IMR-90 (cell line): Measurements from ENCODE around the gene SLCO1B1. TPM values are rescaled to one million over a fixed set of nuclear protein-coding genes. Genes with fewer than 3 reads are reported as not detected.

Experiments
- ATAC-seq: fragments of 200-7000 bp; cut with Tn5 transposase; 2 replicates; pipeline ENCODE4 v1.9.1; 2020; ENCODE audit warnings: low read depth, mild to moderate bottlenecking, moderate library complexity
- BruUV-seq: library from RNA; stranded (reverse); fragments of 400-500 nt; replicated peaks from 2 replicates; lab custom pipeline; 2021; lab: Mats Ljungman, UMichigan
- CTCF ChIA-PET: fragments of 300-600 bp; formaldehyde crosslinking; extraction: SDS; loops from one replicate; lab custom pipeline; 2021; ENCODE audit warnings: antibody characterized with exemption; lab: Yijun Ruan, JAX
- POLR2A ChIA-PET: fragments of 300-600 bp; sonication (Branson Sonifier 250); formaldehyde crosslinking; loops from one replicate; lab custom pipeline; 2022; ENCODE audit warnings: antibody characterized with exemption; ENCODE audit not compliant: unreplicated experiment; lab: Charles Lee
- DNase-seq: peaks from one replicate; pipeline ENCODE4 v3.0.0; 2013
- H2AFZ ChIP-seq: replicated peaks from 2 replicates; pipeline ENCODE3; 2013; ENCODE audit warnings: low read length, mild to moderate bottlenecking; ENCODE audit not compliant: poor library complexity
- H2AK5ac ChIP-seq: 2 replicates; pipeline ENCODE4 v1.6.1; 2013; ENCODE audit warnings: low read depth, low read length, inconsistent platforms
- H2AK9ac ChIP-seq: replicated peaks from 2 replicates; pipeline ENCODE3; 2013; ENCODE audit warnings: mild to moderate bottlenecking, low read depth, low read length, moderate library complexity; ENCODE audit not compliant: poor library complexity
- H2BK120ac ChIP-seq: 2 replicates; pipeline ENCODE4 v1.6.1; 2013; ENCODE audit warnings: low read depth, low read length, inconsistent platforms
- H2BK15ac ChIP-seq: 3 replicates; pipeline ENCODE4 v1.6.1; 2013; ENCODE audit warnings: low read depth, low read length, inconsistent platforms
- H2BK20ac ChIP-seq: 2 replicates; pipeline ENCODE4 v1.6.1; 2013; ENCODE audit warnings: low read depth, mild to moderate bottlenecking, inconsistent platforms, low read length, moderate library complexity
- H2BK5ac ChIP-seq: 2 replicates; pipeline ENCODE4 v1.6.1; 2013; ENCODE audit warnings: mild to moderate bottlenecking, low read depth, low read length, inconsistent platforms; ENCODE audit not compliant: poor library complexity, severe bottlenecking
- H3K14ac ChIP-seq: replicated peaks from 2 replicates; pipeline ENCODE4 v1.6.1; 2013; ENCODE audit warnings: low read depth, low read length, inconsistent platforms
- H3K18ac ChIP-seq: 2 replicates; pipeline ENCODE4 v1.6.1; 2013; ENCODE audit warnings: low read depth, low read length, control low read depth
- H3K23ac ChIP-seq: 2 replicates; pipeline ENCODE4 v1.6.1; 2013; ENCODE audit warnings: low read depth, low read length, inconsistent platforms
- H3K27ac ChIP-seq: 2 replicates; pipeline ENCODE4 v1.5.1; 2013; ENCODE audit warnings: mild to moderate bottlenecking, control low read depth, low read length; ENCODE audit not compliant: insufficient read depth
- H3K27me3 ChIP-seq: 2 replicates; pipeline ENCODE4 v1.6.1; 2013; ENCODE audit warnings: low read length; ENCODE audit not compliant: control insufficient read depth, insufficient read depth
- H3K36me3 ChIP-seq: 2 replicates; pipeline ENCODE4 v1.6.1; 2013; ENCODE audit warnings: low read length, mixed read lengths; ENCODE audit not compliant: control insufficient read depth, insufficient read depth
- H3K4ac ChIP-seq: 2 replicates; pipeline ENCODE4 v1.6.1; 2013; ENCODE audit warnings: low read depth, low read length, inconsistent platforms
- H3K4me1 ChIP-seq: 2 replicates; pipeline ENCODE4 v1.6.1; 2013; ENCODE audit warnings: low read length, mixed read lengths; ENCODE audit not compliant: control insufficient read depth, insufficient read depth
- H3K4me2 ChIP-seq: 2 replicates; pipeline ENCODE4 v1.6.1; 2013; ENCODE audit warnings: low read depth, mild to moderate bottlenecking, control low read depth, low read length, moderate library complexity
- H3K4me3 ChIP-seq: 2 replicates; pipeline ENCODE4 v1.5.1; 2013; ENCODE audit warnings: low read depth, mild to moderate bottlenecking, control low read depth, low read length, moderate library complexity; ENCODE audit not compliant: insufficient read depth
- H3K56ac ChIP-seq: 2 replicates; pipeline ENCODE4 v1.6.1; 2013; ENCODE audit warnings: low read length, inconsistent platforms; ENCODE audit not compliant: insufficient read depth; ENCODE audit errors: extremely low read depth
- H3K79me1 ChIP-seq, 2 experiments: 2 replicates each; pipeline ENCODE4 v1.6.1; 2013; ENCODE audit warnings: low read length in 2 of 2, inconsistent platforms in 1 of 2, low read depth in 1 of 2
- H3K9ac ChIP-seq: 2 replicates; pipeline ENCODE4 v1.6.1; 2013; ENCODE audit warnings: low read depth, low read length, control low read depth
- H3K9me1 ChIP-seq: 2 replicates; pipeline ENCODE4 v1.6.1; 2013; ENCODE audit warnings: low read length, inconsistent platforms; ENCODE audit not compliant: insufficient read depth
- H3K9me3 ChIP-seq: 2 replicates; pipeline ENCODE4 v1.6.1; 2013; ENCODE audit warnings: low read length; ENCODE audit not compliant: control insufficient read depth, insufficient read depth
- H4K20me1 ChIP-seq: 2 replicates; pipeline ENCODE4 v1.6.1; 2013; ENCODE audit warnings: low read length, inconsistent platforms; ENCODE audit not compliant: insufficient read depth
- H4K5ac ChIP-seq: 2 replicates; pipeline ENCODE4 v1.6.1; 2013; ENCODE audit warnings: mild to moderate bottlenecking, low read depth, low read length, control low read depth
- H4K8ac ChIP-seq, 2 experiments: 2 replicates each; pipeline ENCODE4 v1.6.1; 2013; ENCODE audit warnings: low read depth in 2 of 2, low read length in 2 of 2, control low read depth in 1 of 2, inconsistent platforms in 1 of 2
- H4K91ac ChIP-seq: 2 replicates; pipeline ENCODE4 v1.6.1; 2013; ENCODE audit warnings: low read depth, low read length, inconsistent platforms; ENCODE audit not compliant: insufficient read depth
- BHLHE40 ChIP-seq: fragments of 150-350 bp; IDR thresholded peaks from 2 replicates; pipeline ENCODE4 v1.6.1; 2016; ENCODE audit warnings: mild to moderate bottlenecking, low read depth, low read length
- CEBPB ChIP-seq: IDR thresholded peaks from 2 replicates; pipeline ENCODE4 v1.6.1; 2012; ENCODE audit warnings: low read depth, low read length, improper control_type of control experiment
- CTCF ChIP-seq: conservative IDR thresholded peaks from 2 replicates; pipeline ENCODE4 v1.5.1; 2012; ENCODE audit warnings: mild to moderate bottlenecking, low read depth, low read length, improper control_type of control experiment
- ELK1 ChIP-seq: fragments of 150-350 bp; IDR thresholded peaks from 2 replicates; pipeline ENCODE4 v1.6.1; 2016; ENCODE audit warnings: low read depth, mild to moderate bottlenecking, low read length, moderate library complexity, borderline replicate concordance
- FOS ChIP-seq: fragments of 150-350 bp; IDR thresholded peaks from 2 replicates; pipeline ENCODE4 v1.6.1; 2016; ENCODE audit warnings: low read depth, low read length
- MXI1 ChIP-seq: IDR thresholded peaks from 2 replicates; pipeline ENCODE4 v1.6.1; 2012; ENCODE audit warnings: low read depth, mild to moderate bottlenecking, low read length, moderate library complexity, borderline replicate concordance
- RFX5 ChIP-seq: IDR thresholded peaks from 2 replicates; pipeline ENCODE4 v1.8.0; 2012; ENCODE audit warnings: low read depth, mild to moderate bottlenecking, low read length, moderate library complexity
- SMC3 ChIP-seq: fragments of 150-350 bp; IDR thresholded peaks from 2 replicates; pipeline ENCODE4 v1.6.1; 2016; ENCODE audit warnings: low read depth, mild to moderate bottlenecking, antibody characterized with exemption, low read length, moderate library complexity
- USF2 ChIP-seq: fragments of 150-350 bp; IDR thresholded peaks from 2 replicates; pipeline ENCODE4 v1.6.1; 2017; ENCODE audit warnings: mild to moderate bottlenecking, antibody characterized with exemption, low read length, low read depth
- WGBS, 2 experiments: methylation state at CpG; one replicate each; pipeline versions ENCODE4 v1.1.5 to v1.1.7; 2013; ENCODE audit warnings: missing lambda C conversion rate in 2 of 2; ENCODE audit not compliant: insufficient read length in 1 of 2; ENCODE audit errors: extremely low coverage in 2 of 2; 5-methylcytosine and 5-hydroxymethylcytosine counted together
- dilution Hi-C: fragments of 300-500 bp; cut with HindIII; formaldehyde crosslinking; loops from one replicate; pipeline ENCODE4 v1.14.3; 2018; ENCODE audit warnings: low sequenced_read_pairs; ENCODE audit not compliant: unreplicated experiment
- in situ Hi-C: fragments of 300-500 bp; cut with MboI; formaldehyde crosslinking; loops from 3 replicates; pipeline ENCODE4 v1.14.3; 2019; ENCODE audit warnings: low sequenced_read_pairs, inconsistent platforms, mixed read lengths
- intact Hi-C: fragments of 100-400 bp; cut with micrococcal nuclease; formaldehyde crosslinking; loops from 2 replicates; pipeline ENCODE4 v1.10.0; 2022
- polyA plus RNA-seq, 3 experiments: library from polyadenylated mRNA; depleted of rRNA; stranded (reverse); fragments of >200 nt; gene quantifications; 2 replicates each; pipeline ENCODE4 v1.2.3, GENCODE V29; 2012; ENCODE audit warnings: low replicate concordance in 1 of 3
- total RNA-seq: library from RNA; depleted of rRNA; stranded (reverse); fragments of >200 nt; gene quantifications from 2 replicates; pipeline ENCODE4 v1.2.3, GENCODE V29; 2012

SLCO1B1 gene
- total and polyA plus RNA-seq, 2 of the 4 experiments (the other 2 are of a cell fraction) = not detected

- DNase-seq (no peak), ATAC-seq (no peak)
- no peak overlapping the region for H2AK9ac ChIP-seq
- WGBS, 2 experiments = no CpG with 5 or more reads among the region's 2 CpGs
- TF ChIP-seq MXI1 (no peak), ELK1 (no peak), BHLHE40 (no peak), CTCF (no peak), SMC3 (no peak), USF2 (no peak), CEBPB (no peak), FOS (no peak), RFX5 (no peak)
- H3K18ac ChIP-seq = no peak overlapping the region
- H3K23ac ChIP-seq = no peak overlapping the region
- H2AK5ac ChIP-seq = no peak overlapping the region
- H3K9ac ChIP-seq = no peak overlapping the region
- H3K79me1 ChIP-seq = no peaks in the 10 kb centered on the region
- dilution Hi-C loops (no loop called here), intact Hi-C loops (no loop called here), in situ Hi-C loops (no loop called here)
- H4K5ac ChIP-seq = no peak overlapping the region
- no peak overlapping the region for H3K4me3 ChIP-seq
- H4K91ac ChIP-seq = no peak overlapping the region
- H3K4me2 ChIP-seq = no peak overlapping the region
- H3K27ac ChIP-seq = no peak overlapping the region
- H2BK20ac ChIP-seq = no peak overlapping the region
- H3K4ac ChIP-seq = no peak overlapping the region
- H2BK15ac ChIP-seq = no peak overlapping the region
- no peaks in the 10 kb centered on the region for H3K27me3 ChIP-seq
- H2AFZ ChIP-seq = no peak overlapping the region
- H3K9me3 ChIP-seq = no peaks in the 10 kb centered on the region
- H3K36me3 ChIP-seq = no peaks in the 10 kb centered on the region
- H3K4me1 ChIP-seq = no peaks in the 10 kb centered on the region
- no peak overlapping the region for H3K14ac ChIP-seq
- H3K56ac ChIP-seq = no peak overlapping the region
- no peaks in the 10 kb centered on the region for H3K9me1 ChIP-seq
- CTCF ChIA-PET = no interaction called here
- no peak overlapping the region for H2BK120ac ChIP-seq
- POLR2A ChIA-PET = no interaction called here
- no peaks in the 10 kb centered on the region for H4K20me1 ChIP-seq
- no peak overlapping the region for H4K8ac ChIP-seq
- no TSS peak for BruUV-seq
- no peak overlapping the region for H2BK5ac ChIP-seq
Measured at GRCh38 chr12:21138016-21138415, 7.0 kb downstream of the SLCO1B1 start.
